Endothelial cell (in vitro differentiated cells): ENCODE measurements around the gene RTN3. TPM values are rescaled to one million over a fixed set of nuclear protein-coding genes. Genes with fewer than 3 reads are reported as not detected.

ENCODE experiments used
- DNase-seq: peaks from one replicate; pipeline ENCODE4 v3.0.0; 2021; ENCODE audit warnings: low spot score
- H3K27ac Mint-ChIP-seq: one replicate; pipeline ENCODE4 v1.8.0; 2021; ENCODE audit warnings: mixed read lengths, inconsistent platforms; ENCODE audit not compliant: unreplicated experiment
- H3K27me3 Mint-ChIP-seq: one replicate; pipeline ENCODE4 v1.8.0; 2021; ENCODE audit warnings: mild to moderate bottlenecking, moderate library complexity, mixed read lengths, inconsistent platforms; ENCODE audit not compliant: unreplicated experiment
- H3K36me3 Mint-ChIP-seq: one replicate; pipeline ENCODE4 v1.8.0; 2021; ENCODE audit warnings: mild to moderate bottlenecking, low read depth, mixed read lengths, inconsistent platforms; ENCODE audit not compliant: unreplicated experiment
- H3K4me1 Mint-ChIP-seq: one replicate; pipeline ENCODE4 v1.8.0; 2021; ENCODE audit warnings: mild to moderate bottlenecking, mixed read lengths, inconsistent platforms; ENCODE audit not compliant: unreplicated experiment
- H3K4me3 Mint-ChIP-seq: one replicate; pipeline ENCODE4 v1.8.0; 2021; ENCODE audit warnings: mild to moderate bottlenecking, mixed read lengths, inconsistent platforms; ENCODE audit not compliant: unreplicated experiment
- H3K9me3 Mint-ChIP-seq: one replicate; pipeline ENCODE4 v1.8.0; 2021; ENCODE audit warnings: mixed read lengths, inconsistent platforms; ENCODE audit not compliant: unreplicated experiment
- total RNA-seq: library from RNA; stranded (reverse); fragmentation: NEBNext Ultra II Directional; extraction: Animal tissue kit (Norgen Biotek cat#: 25700); gene quantifications from one replicate; pipeline ENCODE4 v1.2.1, GENCODE V29; 2021; ENCODE audit not compliant: unreplicated experiment
- TF ChIP-seq, protein P1 (sequence below): fragments of 200-600 bp; sonication (generic); IDR thresholded peaks from one replicate; pipeline ENCODE4 v1.5.0; 2021; ENCODE audit warnings: antibody characterized with exemption; ENCODE audit not compliant: unreplicated experiment

Gene RTN3
- total RNA-seq, 1 donor from 2014 or later: 103 TPM

DNA sequence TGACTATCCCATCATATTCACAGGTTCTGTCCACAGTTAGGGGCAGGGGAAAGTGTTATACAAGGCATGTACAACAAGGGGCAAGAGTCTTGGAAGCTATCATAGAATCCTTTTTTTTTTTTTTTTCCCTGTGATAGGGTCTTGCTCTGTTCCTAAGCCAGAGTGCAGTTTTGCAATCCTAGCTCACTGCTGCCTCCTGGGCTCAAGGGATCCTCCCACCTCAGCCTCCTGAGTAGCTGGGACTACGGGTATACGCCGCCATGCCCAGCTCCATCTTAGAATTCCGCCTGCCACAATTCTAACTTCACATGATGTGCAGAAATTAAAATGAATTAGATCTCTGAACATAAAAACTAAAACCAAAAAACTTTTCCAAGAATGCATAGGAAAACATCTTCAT, 55.6 kb downstream of the RTN3 start:
- Mint-ChIP-seq H3K9me3 (no peaks in the 10 kb centered on the region), H3K4me3 (no peak overlapping the region), H3K36me3 (no peaks in the 10 kb centered on the region), H3K27me3 (peaks cover 2% of the 10 kb centered on the region), H3K27ac (no peak overlapping the region), H3K4me1 (peaks cover 2% of the 10 kb centered on the region)
- TF ChIP-seq, protein P1, sequence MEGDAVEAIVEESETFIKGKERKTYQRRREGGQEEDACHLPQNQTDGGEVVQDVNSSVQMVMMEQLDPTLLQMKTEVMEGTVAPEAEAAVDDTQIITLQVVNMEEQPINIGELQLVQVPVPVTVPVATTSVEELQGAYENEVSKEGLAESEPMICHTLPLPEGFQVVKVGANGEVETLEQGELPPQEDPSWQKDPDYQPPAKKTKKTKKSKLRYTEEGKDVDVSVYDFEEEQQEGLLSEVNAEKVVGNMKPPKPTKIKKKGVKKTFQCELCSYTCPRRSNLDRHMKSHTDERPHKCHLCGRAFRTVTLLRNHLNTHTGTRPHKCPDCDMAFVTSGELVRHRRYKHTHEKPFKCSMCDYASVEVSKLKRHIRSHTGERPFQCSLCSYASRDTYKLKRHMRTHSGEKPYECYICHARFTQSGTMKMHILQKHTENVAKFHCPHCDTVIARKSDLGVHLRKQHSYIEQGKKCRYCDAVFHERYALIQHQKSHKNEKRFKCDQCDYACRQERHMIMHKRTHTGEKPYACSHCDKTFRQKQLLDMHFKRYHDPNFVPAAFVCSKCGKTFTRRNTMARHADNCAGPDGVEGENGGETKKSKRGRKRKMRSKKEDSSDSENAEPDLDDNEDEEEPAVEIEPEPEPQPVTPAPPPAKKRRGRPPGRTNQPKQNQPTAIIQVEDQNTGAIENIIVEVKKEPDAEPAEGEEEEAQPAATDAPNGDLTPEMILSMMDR: no peak
- DNase-seq: no peak

DNA sequence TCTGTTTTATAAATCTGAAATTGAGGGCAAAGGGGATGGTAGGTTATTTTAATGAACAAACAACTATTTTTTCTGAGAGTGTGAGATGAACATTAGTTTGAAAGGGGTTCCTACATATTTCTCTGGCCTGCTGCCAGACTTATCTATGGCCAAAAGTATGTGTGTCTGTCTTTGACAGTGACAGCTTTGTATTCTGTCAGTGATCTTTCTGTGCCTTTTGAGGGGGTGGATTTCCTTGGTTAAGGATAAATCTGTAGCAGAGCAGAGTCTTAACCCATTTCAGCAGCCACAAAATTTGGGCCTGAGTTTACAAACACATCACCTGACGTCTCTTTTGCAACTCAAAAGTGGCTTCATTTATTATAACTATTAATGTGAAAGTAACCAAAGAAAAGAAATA, 56.4 kb downstream of the RTN3 start:
- no peak overlapping the region for H3K4me3 Mint-ChIP-seq
- peaks cover 2% of the 10 kb centered on the region for H3K4me1 Mint-ChIP-seq
- peak overlapping the region; percentile 75 for H3K27ac Mint-ChIP-seq
- H3K27me3 Mint-ChIP-seq: peaks cover 2% of the 10 kb centered on the region
- TF ChIP-seq, protein P1: no peak
- no peaks in the 10 kb centered on the region for H3K9me3 Mint-ChIP-seq
- no peak for DNase-seq
- H3K36me3 Mint-ChIP-seq: no peaks in the 10 kb centered on the region

DNA sequence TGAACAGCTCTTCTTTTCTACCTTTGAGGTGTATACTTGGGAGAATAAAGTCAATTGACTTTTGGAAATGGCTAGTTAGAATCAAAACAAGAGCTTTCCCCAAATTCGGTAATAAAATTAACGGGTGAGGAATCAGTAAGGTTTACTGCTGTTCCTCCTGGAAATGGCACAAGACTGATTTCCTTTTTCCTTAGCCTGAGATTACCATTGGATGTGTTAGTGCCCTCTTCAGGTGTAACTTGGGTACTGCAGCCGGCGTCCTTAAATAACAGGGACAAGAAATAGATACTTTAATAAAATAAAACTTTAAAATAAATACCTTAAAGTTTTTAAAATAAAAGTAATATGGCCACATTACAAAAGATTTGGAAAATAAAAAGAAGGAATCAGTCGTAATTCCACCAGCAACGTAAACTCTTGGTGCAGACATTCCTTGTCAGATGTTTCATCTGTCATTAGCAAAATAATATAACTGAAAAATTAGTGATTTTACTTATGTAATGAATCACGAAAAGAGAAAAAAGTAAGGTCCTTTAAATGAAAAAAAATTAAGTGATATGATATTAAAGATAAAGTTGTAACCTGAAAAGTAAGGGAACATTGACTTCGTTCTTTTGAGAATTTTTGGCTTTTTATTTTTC, 57.5 kb downstream of the RTN3 start:
- Mint-ChIP-seq H3K9me3 (no peaks in the 10 kb centered on the region), H3K4me3 (peak overlapping the region; percentile 12), H3K27ac (peak overlapping the region; percentile 95), H3K36me3 (no peaks in the 10 kb centered on the region), H3K4me1 (peaks cover 2% of the 10 kb centered on the region), H3K27me3 (peaks cover 2% of the 10 kb centered on the region)
- TF ChIP-seq, protein P1: peak; percentile 97
- DNase-seq: peak; percentile 71

DNA sequence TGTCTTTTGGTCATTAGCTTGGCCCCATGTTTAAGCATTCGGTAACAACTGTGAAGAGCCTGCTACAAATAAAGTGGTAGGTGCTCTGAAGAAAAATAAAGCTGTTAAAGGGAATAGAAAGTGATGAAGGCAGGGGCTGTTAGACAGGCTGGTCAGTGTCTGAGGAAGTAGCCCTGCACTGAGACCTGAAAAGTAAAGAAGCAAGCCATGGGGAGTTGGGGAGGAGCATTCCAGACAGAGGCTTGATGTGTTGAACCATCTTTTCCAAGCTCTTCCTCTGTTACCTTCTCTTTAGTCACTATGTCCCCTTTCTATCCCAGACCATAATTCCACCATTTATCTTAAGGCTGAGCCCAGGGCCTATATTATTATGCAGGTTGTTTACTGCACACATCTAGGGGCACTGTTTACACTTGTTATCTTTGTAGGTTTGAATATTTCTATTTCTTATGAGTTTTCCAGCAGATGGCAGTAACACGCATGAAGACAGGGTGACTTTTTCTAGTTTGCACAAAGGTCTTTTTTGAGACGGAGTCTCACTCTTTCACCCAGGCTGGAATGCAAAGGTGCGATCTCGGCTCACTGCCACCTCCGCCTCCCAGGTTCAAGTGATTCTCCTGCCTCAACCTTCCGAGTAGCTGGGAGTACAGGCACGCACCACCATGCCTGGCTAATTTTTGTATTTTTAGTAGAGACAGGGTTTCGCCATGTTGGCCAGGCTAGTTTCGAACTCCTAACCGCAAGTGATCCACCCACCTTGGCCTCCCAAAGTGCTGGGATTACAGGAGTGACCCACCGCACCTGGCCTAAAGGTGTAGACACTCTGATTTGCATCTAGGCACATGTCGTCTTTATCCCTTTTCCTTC, 64.2 kb downstream of the RTN3 start:
- Mint-ChIP-seq H3K36me3 (no peaks in the 10 kb centered on the region), H3K9me3 (no peaks in the 10 kb centered on the region), H3K27ac (no peak overlapping the region), H3K4me3 (no peak overlapping the region), H3K4me1 (peaks cover 16% of the 10 kb centered on the region), H3K27me3 (peaks cover 5% of the 10 kb centered on the region)
- no peak for DNase-seq
- TF ChIP-seq, protein P1: no peak

DNA sequence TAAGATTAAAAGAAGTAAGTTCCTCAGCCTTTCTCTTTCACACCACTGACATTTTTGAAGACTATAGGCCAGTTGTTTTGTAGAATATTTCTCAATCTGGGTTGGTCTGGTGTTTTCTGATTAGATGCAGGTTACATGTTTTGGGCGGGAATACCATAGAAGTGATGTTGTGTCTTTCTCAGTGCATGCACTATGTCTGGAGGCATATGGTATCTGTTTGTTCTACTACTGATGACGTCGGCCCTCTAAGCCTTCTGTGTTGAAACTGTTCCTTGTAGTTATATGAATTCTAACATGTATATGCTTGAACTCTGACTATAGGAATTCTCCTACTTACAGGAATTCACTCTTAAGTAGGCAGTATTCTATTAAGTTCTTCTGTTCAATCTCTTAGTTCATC, 65.7 kb downstream of the RTN3 start:
- no peak for DNase-seq
- TF ChIP-seq, protein P1: no peak
- Mint-ChIP-seq H3K4me1 (peaks cover 16% of the 10 kb centered on the region), H3K4me3 (no peak overlapping the region), H3K27ac (no peak overlapping the region), H3K9me3 (no peaks in the 10 kb centered on the region), H3K36me3 (no peaks in the 10 kb centered on the region), H3K27me3 (peaks cover 5% of the 10 kb centered on the region)
